Duodenal mucosa (tissue), 2 donors: ENCODE measurements around the gene SELENOI.
"Not testable (repeated sequence)": the region's sequence is repeated elsewhere in the genome, so short reads cannot be mapped to it uniquely, and the experiment has no call there.

Source experiments
- H3K27ac ChIP-seq: one replicate; pipeline ENCODE4 v1.7.0; 2013; ENCODE audit warnings: low read depth, low read length
- H3K27me3 ChIP-seq, 2 donors: one replicate each; pipeline ENCODE4 v1.7.0; 2013; ENCODE audit warnings: low read length in 2 of 2, control low read depth in 1 of 2; ENCODE audit not compliant: insufficient read depth in 2 of 2, control insufficient read depth in 1 of 2
- H3K36me3 ChIP-seq, 2 donors: one replicate each; pipeline ENCODE4 v1.7.0; 2013; ENCODE audit warnings: low read length in 2 of 2, control low read depth in 1 of 2; ENCODE audit not compliant: insufficient read depth in 2 of 2, control insufficient read depth in 1 of 2
- H3K4me1 ChIP-seq, 2 donors: one replicate each; pipeline ENCODE4 v1.7.0; 2013; ENCODE audit warnings: low read length in 2 of 2, control low read depth in 1 of 2; ENCODE audit not compliant: insufficient read depth in 2 of 2, control insufficient read depth in 1 of 2
- H3K4me3 ChIP-seq, 2 donors: one replicate each; pipeline ENCODE4 v1.7.0; 2013; ENCODE audit warnings: low read length in 2 of 2, low read depth in 1 of 2
- H3K9ac ChIP-seq, 2 donors: one replicate each; pipeline ENCODE4 v1.7.0; 2013; ENCODE audit warnings: low read length in 2 of 2, low read depth in 1 of 2
- H3K9me3 ChIP-seq, 2 donors: one replicate each; pipeline ENCODE4 v1.7.0; 2013; ENCODE audit warnings: low read length in 2 of 2, control low read depth in 1 of 2; ENCODE audit not compliant: control insufficient read depth in 1 of 2

The SELENOI gene

GRCh38 chr2:26355038-26355995 is 9.4 kb downstream of the SELENOI start:
- no peaks in the 10 kb centered on the region for H3K9me3 ChIP-seq
- H3K4me1 ChIP-seq, result peaks cover 0 to 15% of the 10 kb centered on the region in 2 donors
- no peak overlapping the region for H3K4me3 ChIP-seq
- no peaks in the 10 kb centered on the region for H3K36me3 ChIP-seq
- H3K27ac ChIP-seq, result no peak overlapping the region
- no peaks in the 10 kb centered on the region for H3K27me3 ChIP-seq
- no peak overlapping the region for H3K9ac ChIP-seq

GRCh38 chr2:26356111-26356510 is 10.2 kb downstream of the SELENOI start:
- Histone ChIP-seq H3K27me3 (no peaks in the 10 kb centered on the region), H3K4me1 (peaks cover 0 to 15% of the 10 kb centered on the region in 2 donors), H3K27ac (no peak overlapping the region), H3K9ac (no peak overlapping the region), H3K36me3 (no peaks in the 10 kb centered on the region), H3K9me3 (no peaks in the 10 kb centered on the region), H3K4me3 (no peak overlapping the region)

- Histone ChIP-seq H3K9ac (no peak overlapping the region), H3K27ac (no peak overlapping the region), H3K4me1 (peaks cover 0 to 15% of the 10 kb centered on the region in 2 donors), H3K9me3 (no peaks in the 10 kb centered on the region), H3K4me3 (no peak overlapping the region), H3K36me3 (no peaks in the 10 kb centered on the region), H3K27me3 (no peaks in the 10 kb centered on the region)
These were observed 10.8 kb downstream of the SELENOI start for GRCh38 chr2:26356771-26357170.

DNA sequence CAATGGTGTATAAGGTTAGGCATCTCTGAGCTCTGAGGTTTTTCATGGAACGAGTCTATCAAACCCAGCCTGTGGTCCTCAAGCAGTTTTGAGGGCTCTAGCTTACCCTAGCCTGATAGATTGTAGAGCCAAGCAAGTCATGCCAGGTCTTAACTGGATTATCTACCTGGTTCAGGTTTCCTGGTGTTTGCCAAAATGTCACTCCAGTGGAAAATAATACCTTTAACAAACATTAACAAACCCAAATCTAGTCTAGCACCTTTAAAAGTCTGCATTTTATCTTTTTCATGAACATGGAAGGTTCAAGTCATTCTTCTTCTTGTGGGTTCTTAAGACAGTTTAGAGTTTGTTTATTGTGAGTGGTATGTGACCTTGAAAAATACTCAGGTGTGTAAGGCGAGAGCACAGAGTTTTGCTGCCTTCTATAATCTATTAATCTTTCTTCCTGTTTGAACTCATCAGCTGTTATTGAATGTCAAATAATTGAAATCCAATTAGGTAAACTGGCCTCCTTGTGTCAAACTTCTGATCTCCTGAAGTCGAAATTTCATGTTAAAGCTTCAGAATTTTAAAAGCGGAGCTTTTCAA is 14.0 kb downstream of the SELENOI start:
- no peaks in the 10 kb centered on the region for H3K27me3 ChIP-seq
- H3K4me1 ChIP-seq, result peaks cover 0 to 19% of the 10 kb centered on the region in 2 donors
- H3K4me3 ChIP-seq, result no peak overlapping the region
- no peak overlapping the region for H3K9ac ChIP-seq
- H3K9me3 ChIP-seq, result no peaks in the 10 kb centered on the region
- H3K27ac ChIP-seq, result no peak overlapping the region
- H3K36me3 ChIP-seq, result peaks cover 0 to under 1% of the 10 kb centered on the region in 2 donors

- no peaks in the 10 kb centered on the region for H3K9me3 ChIP-seq
- H3K27me3 ChIP-seq, result no peaks in the 10 kb centered on the region
- peaks cover 2 to 24% of the 10 kb centered on the region in 2 donors for H3K36me3 ChIP-seq
- H3K9ac ChIP-seq, result no peak overlapping the region
- peaks cover 0 to 10% of the 10 kb centered on the region in 2 donors for H3K4me1 ChIP-seq
- H3K27ac ChIP-seq, result no peak overlapping the region
- H3K4me3 ChIP-seq, result no peak overlapping the region
These were observed 17.4 kb downstream of the SELENOI start for GRCh38 chr2:26363323-26363722.

DNA sequence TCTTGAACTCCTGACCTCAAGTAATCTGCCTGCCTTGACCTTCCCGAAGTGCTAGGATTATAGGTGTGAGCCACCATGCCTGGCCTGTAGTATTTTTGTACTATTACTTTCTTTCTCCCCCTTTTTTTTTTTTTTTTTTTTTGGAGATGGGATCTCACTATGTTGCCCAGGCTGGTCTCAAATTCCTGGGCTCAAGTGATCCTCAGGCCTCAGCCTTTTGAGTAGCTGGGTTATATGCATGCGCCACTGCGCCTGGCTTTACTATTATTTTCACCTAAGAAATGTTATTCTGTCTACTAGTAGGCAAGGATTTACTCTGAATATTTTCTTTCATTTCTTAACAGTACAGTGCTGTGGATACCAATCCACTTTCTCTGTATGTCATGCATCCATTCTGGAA is 18.0 kb downstream of the SELENOI start:
- no peak overlapping the region for H3K27ac ChIP-seq
- H3K9me3 ChIP-seq, result no peaks in the 10 kb centered on the region
- peaks cover 0 to 10% of the 10 kb centered on the region in 2 donors for H3K4me1 ChIP-seq
- H3K9ac ChIP-seq, result no peak overlapping the region
- peaks cover 3 to 25% of the 10 kb centered on the region in 2 donors for H3K36me3 ChIP-seq
- no peak overlapping the region for H3K4me3 ChIP-seq
- no peaks in the 10 kb centered on the region for H3K27me3 ChIP-seq

DNA sequence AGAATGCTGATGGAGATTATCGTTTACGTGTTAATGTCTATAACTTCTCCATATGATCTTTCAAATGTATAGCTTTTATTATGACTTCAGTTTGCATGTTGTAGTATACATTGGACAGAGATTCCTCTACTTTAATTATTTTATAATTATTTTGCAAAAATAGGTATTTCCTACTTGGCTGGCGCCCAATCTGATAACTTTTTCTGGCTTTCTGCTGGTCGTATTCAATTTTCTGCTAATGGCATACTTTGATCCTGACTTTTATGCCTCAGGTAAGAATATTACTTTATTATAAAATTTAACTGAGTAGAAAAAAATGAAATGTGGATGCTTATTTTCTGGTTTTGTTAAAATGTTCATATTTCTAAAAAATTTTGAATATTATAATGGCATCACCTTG is 18.7 kb downstream of the SELENOI start:
- Histone ChIP-seq H3K36me3 (peaks cover 3 to 30% of the 10 kb centered on the region in 2 donors), H3K9ac (no peak overlapping the region), H3K27me3 (no peaks in the 10 kb centered on the region), H3K4me3 (no peak overlapping the region), H3K27ac (no peak overlapping the region), H3K9me3 (no peaks in the 10 kb centered on the region), H3K4me1 (peaks cover 0 to 8% of the 10 kb centered on the region in 2 donors)

GRCh38 chr2:26366957-26367356 is 21.0 kb downstream of the SELENOI start:
- no peaks in the 10 kb centered on the region for H3K9me3 ChIP-seq
- H3K27me3 ChIP-seq, result no peaks in the 10 kb centered on the region
- peaks cover 0 to 5% of the 10 kb centered on the region in 2 donors for H3K4me1 ChIP-seq
- no peak overlapping the region for H3K27ac ChIP-seq
- H3K4me3 ChIP-seq, result no peak overlapping the region
- no peak overlapping the region for H3K9ac ChIP-seq
- peaks cover 3 to 30% of the 10 kb centered on the region in 2 donors for H3K36me3 ChIP-seq

DNA sequence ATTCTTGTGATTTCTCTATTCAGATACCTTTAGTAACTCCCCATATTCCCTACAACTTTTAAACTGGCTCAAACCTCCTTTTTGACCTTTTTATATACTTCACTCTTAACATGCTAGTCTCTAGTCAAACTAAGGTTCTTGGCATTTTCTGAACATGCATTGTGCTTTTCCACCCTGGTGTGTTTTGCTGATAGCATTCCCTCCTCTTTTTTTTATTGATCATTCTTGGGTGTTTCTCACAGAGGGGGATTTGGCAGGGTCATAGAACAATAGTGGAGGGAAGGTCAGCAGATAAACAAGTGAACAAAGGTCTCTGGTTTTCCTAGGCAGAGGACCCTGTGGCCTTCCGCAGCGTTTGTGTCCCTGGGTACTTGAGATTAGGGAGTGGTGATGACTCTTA is 23.7 kb downstream of the SELENOI start:
- not testable (repeated sequence) for H3K27me3 ChIP-seq, H3K4me3 ChIP-seq, H3K9me3 ChIP-seq, H3K27ac ChIP-seq, H3K4me1 ChIP-seq, H3K9ac ChIP-seq
- peaks cover 3 to 48% of the 10 kb centered on the region in 2 donors for H3K36me3 ChIP-seq

DNA sequence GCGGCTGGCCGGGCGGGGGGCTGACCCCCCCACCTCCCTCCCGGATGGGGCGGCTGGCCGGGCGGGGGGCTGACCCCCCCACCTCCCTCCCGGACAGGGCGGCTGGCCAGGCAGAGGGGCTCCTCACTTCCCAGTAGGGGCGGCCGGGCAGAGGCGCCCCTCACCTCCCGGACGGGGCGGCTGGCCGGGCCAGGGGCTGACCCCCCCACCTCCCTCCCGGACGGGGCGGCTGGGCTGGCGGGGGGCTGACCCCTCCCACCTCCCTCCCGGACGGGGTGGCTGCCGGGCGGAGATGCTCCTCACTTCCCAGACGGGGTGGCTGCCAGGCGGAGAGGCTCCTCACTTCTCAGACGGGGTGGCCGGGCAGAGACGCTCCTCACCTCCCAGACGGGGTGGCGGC is 25.0 kb downstream of the SELENOI start:
- not testable (repeated sequence) for H3K27me3 ChIP-seq, H3K27ac ChIP-seq, H3K4me1 ChIP-seq, H3K9ac ChIP-seq, H3K4me3 ChIP-seq, H3K9me3 ChIP-seq
- peaks cover 7 to 49% of the 10 kb centered on the region in 2 donors for H3K36me3 ChIP-seq
